Astrocyte (in vitro differentiated cells and primary cell): Measurements from ENCODE around the gene FOSL2. TPM values are rescaled to one million over a fixed set of nuclear protein-coding genes. Genes with fewer than 3 reads are reported as not detected.

Experiments
- DNase-seq: peaks from one replicate; pipeline ENCODE4 v3.0.0-alpha.2; 2010; ENCODE audit warnings: low read depth
- FAIRE-seq: peaks from 2 replicates; lab custom pipeline; 2011; peaks lifted over from hg19 to GRCh38; lab: Jason Lieb, UNC
- H2AFZ ChIP-seq: 2 replicates; pipeline ENCODE4 v1.6.0; 2012; ENCODE audit warnings: low read depth, low read length, inconsistent platforms
- H3K27ac ChIP-seq: 2 replicates; pipeline ENCODE4 v1.5.1; 2011; ENCODE audit warnings: low read depth, low read length, inconsistent platforms
- H3K27me3 ChIP-seq: 2 replicates; pipeline ENCODE4 v1.6.0; 2011; ENCODE audit warnings: low read length, inconsistent platforms; ENCODE audit not compliant: insufficient read depth
- H3K36me3 ChIP-seq: 2 replicates; pipeline ENCODE4 v1.5.1; 2011; ENCODE audit warnings: low read length, inconsistent platforms; ENCODE audit not compliant: insufficient read depth
- H3K4me1 ChIP-seq: 2 replicates; pipeline ENCODE4 v1.5.1; 2011; ENCODE audit warnings: low read length, inconsistent platforms; ENCODE audit not compliant: insufficient read depth
- H3K4me2 ChIP-seq: 2 replicates; pipeline ENCODE4 v1.6.0; 2012; ENCODE audit warnings: low read length, inconsistent platforms
- H3K4me3 ChIP-seq: 2 replicates; pipeline ENCODE4 v1.5.1; 2011; ENCODE audit warnings: low read depth, mild to moderate bottlenecking, low read length, inconsistent platforms; ENCODE audit not compliant: insufficient read depth
- H3K79me2 ChIP-seq: 2 replicates; pipeline ENCODE4 v1.6.0; 2012; ENCODE audit warnings: mild to moderate bottlenecking, low read length, inconsistent platforms; ENCODE audit not compliant: insufficient read depth
- H3K9ac ChIP-seq: 2 replicates; pipeline ENCODE4 v1.6.0; 2012; ENCODE audit warnings: mild to moderate bottlenecking, low read length, inconsistent platforms
- H3K9me3 ChIP-seq: 2 replicates; pipeline ENCODE4 v1.5.1; 2012; ENCODE audit warnings: low read depth, mild to moderate bottlenecking, low read length, inconsistent platforms; ENCODE audit not compliant: insufficient read depth
- H4K20me1 ChIP-seq: 2 replicates; pipeline ENCODE4 v1.6.0; 2012; ENCODE audit warnings: low read length, inconsistent platforms; ENCODE audit not compliant: insufficient read depth
- H3K27ac Mint-ChIP-seq: one replicate; pipeline ENCODE4 v1.8.0; 2021; ENCODE audit warnings: mild to moderate bottlenecking, mixed read lengths; ENCODE audit not compliant: unreplicated experiment
- H3K27me3 Mint-ChIP-seq: one replicate; pipeline ENCODE4 v1.8.0; 2021; ENCODE audit warnings: low read depth, mixed read lengths; ENCODE audit not compliant: unreplicated experiment
- H3K36me3 Mint-ChIP-seq: one replicate; pipeline ENCODE4 v1.8.0; 2021; ENCODE audit warnings: low read depth, mixed read lengths; ENCODE audit not compliant: unreplicated experiment
- H3K4me1 Mint-ChIP-seq: one replicate; pipeline ENCODE4 v1.8.0; 2021; ENCODE audit warnings: low read depth, mixed read lengths; ENCODE audit not compliant: unreplicated experiment
- H3K4me3 Mint-ChIP-seq: one replicate; pipeline ENCODE4 v1.8.0; 2021; ENCODE audit warnings: mild to moderate bottlenecking, moderate library complexity, mixed read lengths; ENCODE audit not compliant: unreplicated experiment
- H3K9me3 Mint-ChIP-seq: one replicate; pipeline ENCODE4 v1.8.0; 2021; ENCODE audit warnings: mild to moderate bottlenecking, mixed read lengths; ENCODE audit not compliant: unreplicated experiment
- CTCF ChIP-seq: IDR thresholded peaks from 2 replicates; pipeline ENCODE4 v1.5.1; 2011; ENCODE audit warnings: low read depth, mild to moderate bottlenecking, inconsistent platforms, low read length, moderate library complexity; ENCODE audit not compliant: insufficient read depth
- EZH2 ChIP-seq: IDR thresholded peaks from 2 replicates; pipeline ENCODE4 v1.6.1; 2012; ENCODE audit warnings: mild to moderate bottlenecking, low read length, inconsistent platforms; ENCODE audit not compliant: insufficient read depth
- total RNA-seq: library from RNA; stranded (reverse); gene quantifications from 2 replicates; pipeline ENCODE4 v1.2.1, GENCODE V29; 2021

FOSL2 gene
- total RNA-seq, 1 donor from 2014 or later: 158 TPM

- Mint-ChIP-seq H3K9me3 (peaks cover 19% of the 10 kb centered on the region), H3K36me3 (peaks cover 5% of the 10 kb centered on the region), H3K4me1 (peaks cover 16% of the 10 kb centered on the region), H3K27me3 (peaks cover under 1% of the 10 kb centered on the region), H3K4me3 (no peak overlapping the region), H3K27ac (peak overlapping the region; percentile 69)
- Histone ChIP-seq H3K4me1 (no peaks in the 10 kb centered on the region), H3K4me3 (no peak overlapping the region), H2AFZ (no peak overlapping the region), H4K20me1 (no peaks in the 10 kb centered on the region), H3K9ac (no peak overlapping the region), H3K36me3 (no peaks in the 10 kb centered on the region), H3K9me3 (peaks cover 3% of the 10 kb centered on the region), H3K27ac (no peak overlapping the region), H3K4me2 (no peak overlapping the region), H3K27me3 (no peaks in the 10 kb centered on the region), H3K79me2 (no peaks in the 10 kb centered on the region)
- FAIRE-seq: no peak
- no peak for DNase-seq
- TF ChIP-seq EZH2 (no peak), CTCF (no peak)
These were observed 44.6 kb downstream of the FOSL2 start for GRCh38 chr2:28437149-28437835.

GRCh38 chr2:28437918-28438317, 45.3 kb downstream of the FOSL2 start:
- DNase-seq (no peak), FAIRE-seq (no peak)
- H3K4me2 ChIP-seq: no peak overlapping the region
- Mint-ChIP-seq H3K36me3 (peaks cover 5% of the 10 kb centered on the region), H3K4me1 (peaks cover 16% of the 10 kb centered on the region), H3K27me3 (no peaks in the 10 kb centered on the region), H3K9me3 (peaks cover 15% of the 10 kb centered on the region), H3K27ac (no peak overlapping the region), H3K4me3 (no peak overlapping the region)
- H3K4me3 ChIP-seq: no peak overlapping the region
- H3K9me3 ChIP-seq: peaks cover 3% of the 10 kb centered on the region
- no peaks in the 10 kb centered on the region for H3K36me3 ChIP-seq
- no peaks in the 10 kb centered on the region for H3K79me2 ChIP-seq
- H2AFZ ChIP-seq: no peak overlapping the region
- no peaks in the 10 kb centered on the region for H3K27me3 ChIP-seq
- no peak overlapping the region for H3K27ac ChIP-seq
- H4K20me1 ChIP-seq: no peaks in the 10 kb centered on the region
- no peak overlapping the region for H3K9ac ChIP-seq
- H3K4me1 ChIP-seq: no peaks in the 10 kb centered on the region
- TF ChIP-seq CTCF (no peak), EZH2 (no peak)

- Histone ChIP-seq H3K27ac (no peak overlapping the region), H3K36me3 (no peaks in the 10 kb centered on the region), H3K9ac (no peak overlapping the region), H3K9me3 (peaks cover under 1% of the 10 kb centered on the region), H3K4me2 (no peak overlapping the region), H2AFZ (no peak overlapping the region), H3K79me2 (no peaks in the 10 kb centered on the region), H4K20me1 (no peaks in the 10 kb centered on the region), H3K27me3 (no peaks in the 10 kb centered on the region), H3K4me3 (no peak overlapping the region), H3K4me1 (no peaks in the 10 kb centered on the region)
- H3K9me3 Mint-ChIP-seq: peaks cover 8% of the 10 kb centered on the region
- no peak for DNase-seq
- no peaks in the 10 kb centered on the region for H3K27me3 Mint-ChIP-seq
- H3K4me1 Mint-ChIP-seq: peaks cover 16% of the 10 kb centered on the region
- H3K27ac Mint-ChIP-seq: no peak overlapping the region
- H3K4me3 Mint-ChIP-seq: no peak overlapping the region
- TF ChIP-seq EZH2: no peak
- TF ChIP-seq CTCF: no peak
- H3K36me3 Mint-ChIP-seq: peaks cover 5% of the 10 kb centered on the region
- FAIRE-seq: no peak
These were observed 45.9 kb downstream of the FOSL2 start for GRCh38 chr2:28438532-28439063.
